SK-N-SH (cell line): Measurements from ENCODE around the gene WWOX.

Experiments
- CHD2 ChIP-seq: fragments of 150-350 bp; IDR thresholded peaks from 2 replicates; pipeline ENCODE4 v1.6.1; 2018; ENCODE audit warnings: low read length; ENCODE audit not compliant: partially characterized antibody
- CTCF ChIP-seq: fragments of 200-600 bp; sonication (generic); IDR thresholded peaks from 2 replicates; pipeline ENCODE4 v1.6.1; 2017; ENCODE audit warnings: antibody characterized with exemption, mild to moderate bottlenecking, moderate library complexity
- EP300 ChIP-seq, 2 experiments: IDR thresholded peaks; 2 replicates each; pipeline versions ENCODE4 v1.4.0 to v1.6.1; 2012; ENCODE audit warnings: borderline replicate concordance in 1 of 2, low read depth in 1 of 2, low read length in 1 of 2
- GABPA ChIP-seq: IDR thresholded peaks from 2 replicates; pipeline ENCODE4 v1.4.0; 2012; ENCODE audit warnings: low read depth, mild to moderate bottlenecking
- MXI1 ChIP-seq: IDR thresholded peaks from 2 replicates; pipeline ENCODE4 v1.6.1; 2012; ENCODE audit warnings: mild to moderate bottlenecking, low read depth, low read length, improper control_type of control experiment
- POLR2AphosphoS5 ChIP-seq: IDR thresholded peaks from 2 replicates; pipeline ENCODE4 v1.6.1; 2012; ENCODE audit warnings: low read depth, low read length
- RAD21 ChIP-seq: IDR thresholded peaks from 2 replicates; pipeline ENCODE4 v1.6.1; 2012; ENCODE audit warnings: mild to moderate bottlenecking, low read length
- RFX5 ChIP-seq: IDR thresholded peaks from 2 replicates; pipeline ENCODE4 v1.6.1; 2012; ENCODE audit warnings: mild to moderate bottlenecking, improper control_type of control experiment, low read length
- TAF1 ChIP-seq: IDR thresholded peaks from 2 replicates; pipeline ENCODE4 v1.6.1; 2012; ENCODE audit warnings: low read depth, mild to moderate bottlenecking, low read length, moderate library complexity, borderline replicate concordance

DNA sequence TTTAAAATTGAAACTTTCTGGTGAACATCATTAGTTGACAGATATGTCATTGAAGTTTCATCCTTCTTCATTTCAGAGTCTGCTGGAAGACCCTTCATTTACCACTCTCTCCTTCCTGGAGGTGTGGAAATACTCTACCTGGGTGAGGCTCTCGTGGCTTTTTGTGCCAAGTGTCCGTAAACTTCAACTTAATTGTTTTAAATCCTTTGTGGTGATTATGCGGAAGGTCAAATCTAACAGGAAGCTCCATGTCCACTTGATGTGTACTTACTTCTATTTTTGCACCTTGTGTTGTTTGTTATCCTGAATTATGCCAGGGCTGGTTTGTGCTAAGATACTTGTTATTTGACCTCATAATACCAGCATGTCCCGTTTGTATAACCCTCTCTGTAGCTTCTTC, 129.2 kb downstream of the WWOX start:
- TF ChIP-seq EP300 (IDR thresholded peaks at IDR 0.05; ENCODE audit: borderline replicate concordance in 1 of 2, low read depth in 1 of 2, low read length in 1 of 2) (no peak), CTCF (no peak), MXI1 (no peak), POLR2AphosphoS5 (no peak), RAD21 (no peak), GABPA (no peak), RFX5 (no peak), CHD2 (no peak), TAF1 (no peak)
